ENCODE data around the gene ISCA1. TPM values are rescaled to one million over a fixed set of nuclear protein-coding genes. Genes with fewer than 3 reads are reported as not detected.

ISCA1 gene
- total and polyA plus RNA-seq, 10 of the 15 experiments (the other 5 are each of a cell fraction or from before 2014, with no cell fraction given), result 8.9 to 36.0 (median 24.2) TPM

GRCh38 chr9:86308687-86309086 lies 26.3 kb upstream of the ISCA1 start (continued):
- TF ChIP-seq CUX1 (IDR thresholded peaks at IDR 0.05; ENCODE audit: insufficient replicate concordance, low read depth, low read length) (no peak), YBX1 (IDR thresholded peaks at IDR 0.05) (no peak)
- TF ChIP-seq, protein P1, sequence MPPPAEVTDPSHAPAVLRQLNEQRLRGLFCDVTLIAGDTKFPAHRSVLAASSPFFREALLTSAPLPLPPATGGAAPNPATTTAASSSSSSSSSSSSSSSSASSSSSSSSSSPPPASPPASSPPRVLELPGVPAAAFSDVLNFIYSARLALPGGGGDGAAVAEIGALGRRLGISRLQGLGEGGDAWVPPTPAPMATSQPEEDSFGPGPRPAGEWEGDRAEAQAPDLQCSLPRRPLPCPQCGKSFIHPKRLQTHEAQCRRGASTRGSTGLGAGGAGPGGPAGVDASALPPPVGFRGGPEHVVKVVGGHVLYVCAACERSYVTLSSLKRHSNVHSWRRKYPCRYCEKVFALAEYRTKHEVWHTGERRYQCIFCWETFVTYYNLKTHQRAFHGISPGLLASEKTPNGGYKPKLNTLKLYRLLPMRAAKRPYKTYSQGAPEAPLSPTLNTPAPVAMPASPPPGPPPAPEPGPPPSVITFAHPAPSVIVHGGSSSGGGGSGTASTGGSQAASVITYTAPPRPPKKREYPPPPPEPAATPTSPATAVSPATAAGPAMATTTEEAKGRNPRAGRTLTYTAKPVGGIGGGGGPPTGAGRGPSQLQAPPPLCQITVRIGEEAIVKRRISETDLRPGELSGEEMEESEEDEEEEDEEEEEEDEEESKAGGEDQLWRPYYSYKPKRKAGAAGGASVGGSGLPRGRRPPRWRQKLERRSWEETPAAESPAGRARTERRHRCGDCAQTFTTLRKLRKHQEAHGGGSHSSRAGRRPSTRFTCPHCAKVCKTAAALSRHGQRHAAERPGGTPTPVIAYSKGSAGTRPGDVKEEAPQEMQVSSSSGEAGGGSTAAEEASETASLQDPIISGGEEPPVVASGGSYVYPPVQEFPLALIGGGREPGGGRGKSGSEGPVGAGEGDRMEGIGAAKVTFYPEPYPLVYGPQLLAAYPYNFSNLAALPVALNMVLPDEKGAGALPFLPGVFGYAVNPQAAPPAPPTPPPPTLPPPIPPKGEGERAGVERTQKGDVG (CRISPR knock-in tag; IDR thresholded peaks at IDR 0.05), result no peak

DNA sequence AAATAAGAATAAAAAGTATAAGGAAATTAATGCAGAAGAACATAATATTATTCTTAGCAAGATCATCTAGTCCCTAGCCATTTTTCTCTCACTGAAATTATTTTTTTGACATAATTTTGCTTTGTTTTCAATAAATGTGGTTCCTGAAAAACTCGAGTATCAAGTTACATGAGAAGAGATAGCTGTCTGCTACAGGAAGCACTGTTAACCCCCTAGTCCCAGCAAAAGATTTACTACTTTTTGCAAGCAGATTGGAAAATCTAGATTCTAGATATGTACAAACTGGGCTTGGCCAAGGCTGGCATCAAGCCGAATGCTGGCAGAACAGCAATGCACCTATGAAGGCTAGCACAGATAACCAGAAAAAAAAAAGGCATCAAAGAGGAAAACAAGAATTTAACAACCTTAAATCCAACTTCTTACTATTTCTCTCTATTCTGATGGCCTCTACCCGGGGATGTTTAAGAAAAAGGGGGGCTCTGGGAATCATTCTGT lies 21.9 kb upstream of the ISCA1 start:
- Histone ChIP-seq H3K36me3 (ENCODE audit: control insufficient read depth in 2 of 2, insufficient read depth in 2 of 2, low read length in 1 of 2) (peaks cover 2 to 39% of the 10 kb centered on the region in 2 experiments), H3K27me3 (replicated peaks in 1 of 2; ENCODE audit: control insufficient read depth in 2 of 2, insufficient read depth in 2 of 2, low read length in 1 of 2) (no peaks in the 10 kb centered on the region), H3K9ac (ENCODE audit: control insufficient read depth, insufficient read depth, low read length) (no peak overlapping the region), H4K20me1 (ENCODE audit: control insufficient read depth, insufficient read depth) (no peaks in the 10 kb centered on the region), H3K79me2 (ENCODE audit: control insufficient read depth, insufficient read depth, low read length) (no peaks in the 10 kb centered on the region), H3K9me3 (replicated peaks; ENCODE audit: control insufficient read depth, insufficient read depth, low read length) (no peaks in the 10 kb centered on the region), H3K4me2 (ENCODE audit: control insufficient read depth, insufficient read depth) (no peak overlapping the region), H3K4me1 (ENCODE audit: control insufficient read depth, insufficient read depth, low read length) (no peaks in the 10 kb centered on the region), H3K4me3 (no peak overlapping the region), H3K27ac (ENCODE audit: control insufficient read depth, insufficient read depth) (no peak overlapping the region), H2AFZ (ENCODE audit: control insufficient read depth, low read depth, low read length) (no peak overlapping the region)
- 80% methylated on average over 3 of the region's 3 CpGs for whole genome bisulfite sequencing (ENCODE audit: insufficient coverage, insufficient replicate concordance, low lambda C conversion rate, missing lambda C conversion rate)
- in situ Hi-C loops (cut with MboI) (no loop called here), intact Hi-C loops (cut with micrococcal nuclease; ENCODE audit: unreplicated experiment) (no loop called here)
- ATAC-seq (no peak), FAIRE-seq (no peak), DNase-seq (ENCODE audit: low read depth, low spot score) (no peak)
- no peak for TF ChIP-seq ZNF207 (IDR thresholded peaks at IDR 0.05; ENCODE audit: borderline replicate concordance)
- no peak for TF ChIP-seq FOXM1 (IDR thresholded peaks at IDR 0.05; ENCODE audit: low read depth, low read length)
- TF ChIP-seq, protein P2, sequence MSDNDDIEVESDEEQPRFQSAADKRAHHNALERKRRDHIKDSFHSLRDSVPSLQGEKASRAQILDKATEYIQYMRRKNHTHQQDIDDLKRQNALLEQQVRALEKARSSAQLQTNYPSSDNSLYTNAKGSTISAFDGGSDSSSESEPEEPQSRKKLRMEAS (IDR thresholded peaks at IDR 0.05; ENCODE audit: low read depth, low read length), result no peak
- TF ChIP-seq FOS (IDR thresholded peaks at IDR 0.05; ENCODE audit: borderline replicate concordance, extremely low read depth, insufficient read length), result no peak
- ChIA-PET POLR2A (no interaction called here), SMC1A (ENCODE audit: uncharacterized antibody, unreplicated experiment) (no interaction called here), CTCF (no interaction called here), RAD21 (ENCODE audit: unreplicated experiment) (no interaction called here)
- no TSS peak for BruUV-seq (replicated peaks)

Measured in GM12878 (cell line).